ENCODE data around the gene GABRA5. TPM values are rescaled to one million over a fixed set of nuclear protein-coding genes. Genes with fewer than 3 reads are reported as not detected.
A peak's percentile ranks its signal among the peaks of the same experiment; 100 is the strongest.

Gene GABRA5
- total and polyA plus RNA-seq, 2 of the 4 experiments (the other 2 are of a cell fraction): 4.0 to 7.3 TPM

DNA sequence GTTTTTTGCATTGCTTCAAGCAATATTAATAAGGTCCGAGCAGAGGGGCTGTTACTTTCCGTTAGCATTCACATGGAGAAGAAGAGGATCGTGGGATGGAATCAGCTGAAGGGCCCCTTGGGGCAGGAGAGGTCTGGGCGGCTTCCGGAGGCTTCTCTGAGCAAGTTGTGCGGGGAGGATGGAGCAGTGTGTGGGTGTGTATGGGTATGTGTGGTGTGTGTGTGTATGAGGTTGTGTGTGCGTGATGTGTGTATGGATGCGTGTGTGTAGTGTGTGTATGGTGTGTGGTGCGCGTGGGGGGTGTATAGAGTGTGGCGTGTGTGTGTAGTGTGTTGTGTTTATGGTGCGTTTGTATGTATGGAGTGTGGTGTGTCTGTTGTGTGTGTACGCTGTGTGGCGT, 25.8 kb downstream of the GABRA5 start:
- no peaks in the 10 kb centered on the region for H3K79me1 ChIP-seq (ENCODE audit: low read depth in 1 of 2, low read length in 2 of 2)
- H3K9me1 ChIP-seq (ENCODE audit: insufficient read depth, low read length): no peaks in the 10 kb centered on the region
- no peak overlapping the region for H2BK120ac ChIP-seq (ENCODE audit: low read depth, low read length)
- in situ Hi-C loops (cut with MboI; ENCODE audit: low sequenced_read_pairs) (loop anchor here (25.0 kb wide), 1 partner anchor 1220 kb away; no protein-coding TSS in a partner anchor), dilution Hi-C loops (cut with HindIII; ENCODE audit: low sequenced_read_pairs, unreplicated experiment) (no loop called here), intact Hi-C loops (cut with micrococcal nuclease) (no loop called here)
- ChIA-PET POLR2A (ENCODE audit: unreplicated experiment) (interaction anchor here (0.6 kb wide), 1 partner anchor 222 kb away, joined by 3 read pairs; no protein-coding TSS in a partner anchor), CTCF (no interaction called here)
- H3K4me2 ChIP-seq (ENCODE audit: low read depth, low read length): no peak overlapping the region
- no peak overlapping the region for H3K4ac ChIP-seq (ENCODE audit: low read depth, low read length)
- no peak overlapping the region for H2AK9ac ChIP-seq (replicated peaks; ENCODE audit: low read depth, low read length, poor library complexity)
- no peak overlapping the region for H4K8ac ChIP-seq (ENCODE audit: low read depth in 2 of 2, low read length in 2 of 2)
- no peak overlapping the region for H3K9ac ChIP-seq (ENCODE audit: low read depth, low read length)
- no peak overlapping the region for H3K4me3 ChIP-seq (ENCODE audit: insufficient read depth, low read depth, low read length)
- no peak overlapping the region for H2BK20ac ChIP-seq (ENCODE audit: low read depth, low read length)
- H2AK5ac ChIP-seq (ENCODE audit: low read depth, low read length): no peak overlapping the region
- H3K27ac ChIP-seq (ENCODE audit: insufficient read depth, low read length): no peak overlapping the region
- H3K18ac ChIP-seq (ENCODE audit: low read depth, low read length): no peak overlapping the region
- H4K20me1 ChIP-seq (ENCODE audit: insufficient read depth, low read length): no peaks in the 10 kb centered on the region
- no peak overlapping the region for H3K23ac ChIP-seq (ENCODE audit: low read depth, low read length)
- H2BK5ac ChIP-seq (ENCODE audit: low read depth, low read length, poor library complexity, severe bottlenecking): peak overlapping the region; percentile 61
- H3K14ac ChIP-seq (replicated peaks; ENCODE audit: low read depth, low read length): no peak overlapping the region
- H4K5ac ChIP-seq (ENCODE audit: low read depth, low read length): no peak overlapping the region
- no peaks in the 10 kb centered on the region for H3K36me3 ChIP-seq (ENCODE audit: control insufficient read depth, insufficient read depth, low read length)
- DNase-seq (no peak), ATAC-seq (ENCODE audit: low read depth) (no peak)
- TF ChIP-seq, protein P1, sequence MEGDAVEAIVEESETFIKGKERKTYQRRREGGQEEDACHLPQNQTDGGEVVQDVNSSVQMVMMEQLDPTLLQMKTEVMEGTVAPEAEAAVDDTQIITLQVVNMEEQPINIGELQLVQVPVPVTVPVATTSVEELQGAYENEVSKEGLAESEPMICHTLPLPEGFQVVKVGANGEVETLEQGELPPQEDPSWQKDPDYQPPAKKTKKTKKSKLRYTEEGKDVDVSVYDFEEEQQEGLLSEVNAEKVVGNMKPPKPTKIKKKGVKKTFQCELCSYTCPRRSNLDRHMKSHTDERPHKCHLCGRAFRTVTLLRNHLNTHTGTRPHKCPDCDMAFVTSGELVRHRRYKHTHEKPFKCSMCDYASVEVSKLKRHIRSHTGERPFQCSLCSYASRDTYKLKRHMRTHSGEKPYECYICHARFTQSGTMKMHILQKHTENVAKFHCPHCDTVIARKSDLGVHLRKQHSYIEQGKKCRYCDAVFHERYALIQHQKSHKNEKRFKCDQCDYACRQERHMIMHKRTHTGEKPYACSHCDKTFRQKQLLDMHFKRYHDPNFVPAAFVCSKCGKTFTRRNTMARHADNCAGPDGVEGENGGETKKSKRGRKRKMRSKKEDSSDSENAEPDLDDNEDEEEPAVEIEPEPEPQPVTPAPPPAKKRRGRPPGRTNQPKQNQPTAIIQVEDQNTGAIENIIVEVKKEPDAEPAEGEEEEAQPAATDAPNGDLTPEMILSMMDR (conservative IDR thresholded peaks at IDR 0.05; ENCODE audit: low read depth, low read length): no peak
- TF ChIP-seq SMC3 (IDR thresholded peaks at IDR 0.05; ENCODE audit: low read depth, low read length): no peak
- no peak for TF ChIP-seq RAD21 (IDR thresholded peaks at IDR 0.05; ENCODE audit: low read length)
- no peak for TF ChIP-seq MAZ (IDR thresholded peaks at IDR 0.05; ENCODE audit: borderline replicate concordance, low read depth, low read length)
- no peak for TF ChIP-seq POLR2A (IDR thresholded peaks at IDR 0.05; ENCODE audit: low read depth, low read length)
- TF ChIP-seq FOS (IDR thresholded peaks at IDR 0.05; ENCODE audit: low read depth, low read length): no peak
- TF ChIP-seq CHD1 (IDR thresholded peaks at IDR 0.05; ENCODE audit: low read depth, low read length): no peak
- no peak for TF ChIP-seq RFX5 (IDR thresholded peaks at IDR 0.05; ENCODE audit: low read depth, low read length)
- no peak for TF ChIP-seq RCOR1 (IDR thresholded peaks at IDR 0.05; ENCODE audit: insufficient replicate concordance, low read length)
- TF ChIP-seq BHLHE40 (IDR thresholded peaks at IDR 0.05; ENCODE audit: low read depth, low read length): no peak
- no peak for TF ChIP-seq MXI1 (IDR thresholded peaks at IDR 0.05; ENCODE audit: borderline replicate concordance, low read depth, low read length)
- TF ChIP-seq MAFK (IDR thresholded peaks at IDR 0.05; ENCODE audit: low read depth, low read length): no peak
- no peak for TF ChIP-seq NFE2L2 (IDR thresholded peaks at IDR 0.05; ENCODE audit: low read depth, low read length)
- TF ChIP-seq ELK1 (IDR thresholded peaks at IDR 0.05; ENCODE audit: borderline replicate concordance, low read depth, low read length): no peak
- no peak for TF ChIP-seq CEBPB (IDR thresholded peaks at IDR 0.05; ENCODE audit: low read depth, low read length)
- no peaks in the 10 kb centered on the region for H3K4me1 ChIP-seq (ENCODE audit: control insufficient read depth, insufficient read depth, low read length)
- no peaks in the 10 kb centered on the region for H3K27me3 ChIP-seq (ENCODE audit: control insufficient read depth, insufficient read depth, low read length)
- 0 out of 2 replicates have a peak, but pooled peaks cover 3% of the 10 kb centered on the region for H3K9me3 ChIP-seq (ENCODE audit: control insufficient read depth, insufficient read depth, low read length)
- H2AFZ ChIP-seq (replicated peaks; ENCODE audit: low read length, poor library complexity): peak overlapping the region; percentile 44
- WGBS, 2 experiments (ENCODE audit: extremely low coverage in 2 of 2, insufficient read length in 1 of 2): 84% methylated on average over 9 of the region's 14 CpGs; no CpG with 5 or more reads in 1 of the 2 experiments
- no peak overlapping the region for H4K91ac ChIP-seq (ENCODE audit: insufficient read depth, low read depth, low read length)
- BruUV-seq (replicated peaks): no TSS peak
- H2BK15ac ChIP-seq (ENCODE audit: low read depth, low read length): no peak overlapping the region
- H3K56ac ChIP-seq (ENCODE audit: extremely low read depth, insufficient read depth, low read length): no peak overlapping the region

All from IMR-90 (cell line).